Neutrophil (primary cell): ENCODE results near the gene OSBPL7.

Experiments
- H3K27ac ChIP-seq: fragments of 200-600 bp; sonication (generic); 2 replicates; pipeline ENCODE4 v1.5.1; 2016; ENCODE audit warnings: mild to moderate bottlenecking, moderate library complexity
- H3K27me3 ChIP-seq: fragments of 200-600 bp; sonication (generic); 2 replicates; pipeline ENCODE4 v1.6.0; 2016; ENCODE audit warnings: mild to moderate bottlenecking
- H3K36me3 ChIP-seq: fragments of 200-600 bp; sonication (generic); 2 replicates; pipeline ENCODE4 v1.5.1; 2017
- H3K4me1 ChIP-seq, 2 experiments: fragments of 200-600 bp in 1 of 2; sonication (generic) in 1 of 2; 1 replicate in 1 of 2; 2 replicates in 1 of 2; pipeline versions ENCODE4 v1.5.1 to v1.6.1; 2013 to 2016; ENCODE audit warnings: low read depth in 1 of 2, low read length in 1 of 2, mild to moderate bottlenecking in 1 of 2, moderate library complexity in 1 of 2; ENCODE audit not compliant: control insufficient read depth in 1 of 2, insufficient read depth in 1 of 2
- H3K4me3 ChIP-seq, 2 experiments: fragments of 200-600 bp in 1 of 2; sonication (generic) in 1 of 2; 1 replicate in 1 of 2; 2 replicates in 1 of 2; pipeline ENCODE4 v1.5.1; 2013 to 2016; ENCODE audit warnings: low read depth in 1 of 2, low read length in 1 of 2, mild to moderate bottlenecking in 1 of 2, moderate library complexity in 1 of 2
- H3K9me3 ChIP-seq: fragments of 200-600 bp; sonication (generic); 2 replicates; pipeline ENCODE4 v1.5.1; 2016
- CTCF ChIP-seq: fragments of 200-600 bp; sonication (generic); IDR thresholded peaks from 2 replicates; pipeline ENCODE4 v1.5.1; 2016; ENCODE audit warnings: antibody characterized with exemption

The OSBPL7 gene

GRCh38 chr17:47792979-47793378 lies 28.6 kb downstream of the OSBPL7 start:
- Histone ChIP-seq H3K4me3 (no peak overlapping the region), H3K27ac (no peak overlapping the region), H3K27me3 (peaks cover 98% of the 10 kb centered on the region), H3K9me3 (no peaks in the 10 kb centered on the region), H3K36me3 (no peaks in the 10 kb centered on the region), H3K4me1 (no peaks in the 10 kb centered on the region)
- no peak for TF ChIP-seq CTCF

GRCh38 chr17:47792457-47792856 lies 29.1 kb downstream of the OSBPL7 start:
- Histone ChIP-seq H3K4me1 (no peaks in the 10 kb centered on the region), H3K27me3 (peaks cover 98% of the 10 kb centered on the region), H3K36me3 (no peaks in the 10 kb centered on the region), H3K27ac (no peak overlapping the region), H3K9me3 (no peaks in the 10 kb centered on the region), H3K4me3 (no peak overlapping the region)
- TF ChIP-seq CTCF = no peak

GRCh38 chr17:47791025-47791424 lies 30.6 kb downstream of the OSBPL7 start:
- Histone ChIP-seq H3K4me1 (no peaks in the 10 kb centered on the region), H3K27me3 (peaks cover 100% of the 10 kb centered on the region), H3K36me3 (no peaks in the 10 kb centered on the region), H3K9me3 (no peaks in the 10 kb centered on the region), H3K4me3 (no peak overlapping the region), H3K27ac (no peak overlapping the region)
- no peak for TF ChIP-seq CTCF

- TF ChIP-seq CTCF = no peak
- Histone ChIP-seq H3K27me3 (peaks cover 100% of the 10 kb centered on the region), H3K4me1 (no peaks in the 10 kb centered on the region), H3K4me3 (no peak overlapping the region), H3K27ac (no peak overlapping the region), H3K9me3 (no peaks in the 10 kb centered on the region), H3K36me3 (no peaks in the 10 kb centered on the region)
Measured at GRCh38 chr17:47789611-47790561, 31.7 kb downstream of the OSBPL7 start.

- Histone ChIP-seq H3K4me1 (no peaks in the 10 kb centered on the region), H3K27ac (no peak overlapping the region), H3K9me3 (no peaks in the 10 kb centered on the region), H3K36me3 (no peaks in the 10 kb centered on the region), H3K4me3 (no peak overlapping the region), H3K27me3 (peaks cover 96% of the 10 kb centered on the region)
- no peak for TF ChIP-seq CTCF
Measured at GRCh38 chr17:47785538-47786123, 36.0 kb downstream of the OSBPL7 start.
